ENCODE data around the gene SLC12A2.

Gene SLC12A2

DNA sequence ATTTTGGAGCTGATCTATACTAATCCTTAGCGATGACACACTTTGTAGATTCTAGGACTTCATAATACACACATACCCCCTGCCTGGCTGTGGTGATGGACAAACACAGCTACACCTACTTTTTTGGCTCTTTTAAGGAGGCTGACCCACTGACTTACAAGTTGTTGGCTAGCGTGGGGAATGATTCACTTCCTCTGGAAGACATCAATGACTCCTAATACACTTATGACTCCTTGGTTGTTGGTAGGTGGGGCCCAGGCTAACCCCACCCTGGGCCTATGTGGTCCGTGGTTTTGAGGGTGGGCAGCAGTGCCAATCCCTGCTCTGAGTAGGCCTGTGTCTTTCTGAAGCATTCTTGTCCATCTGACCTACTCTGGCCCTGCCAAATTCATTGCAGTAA is 144.4 kb downstream of the SLC12A2 start:
- no peak for DNase-seq (ENCODE audit: low read depth)

DNA sequence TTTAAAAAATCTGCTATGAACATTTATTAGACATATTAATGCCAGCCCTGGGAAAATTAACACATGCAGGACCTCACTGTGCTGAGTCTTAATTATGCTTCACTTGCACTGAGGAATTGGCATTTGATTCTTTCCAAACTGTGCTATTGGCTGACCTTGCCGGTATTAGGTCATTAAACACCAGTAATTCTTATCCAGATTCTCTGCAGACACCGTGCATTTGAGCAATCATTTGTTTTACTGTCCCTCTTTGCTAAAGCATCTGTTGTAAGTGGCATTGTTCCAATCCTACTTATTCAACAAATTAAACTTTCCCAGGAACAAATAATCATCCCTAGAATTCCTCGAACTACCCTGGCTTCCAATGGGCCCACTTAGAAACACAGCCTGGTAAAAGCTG is 145.0 kb downstream of the SLC12A2 start:
- no peak for DNase-seq (ENCODE audit: low read depth)

DNA sequence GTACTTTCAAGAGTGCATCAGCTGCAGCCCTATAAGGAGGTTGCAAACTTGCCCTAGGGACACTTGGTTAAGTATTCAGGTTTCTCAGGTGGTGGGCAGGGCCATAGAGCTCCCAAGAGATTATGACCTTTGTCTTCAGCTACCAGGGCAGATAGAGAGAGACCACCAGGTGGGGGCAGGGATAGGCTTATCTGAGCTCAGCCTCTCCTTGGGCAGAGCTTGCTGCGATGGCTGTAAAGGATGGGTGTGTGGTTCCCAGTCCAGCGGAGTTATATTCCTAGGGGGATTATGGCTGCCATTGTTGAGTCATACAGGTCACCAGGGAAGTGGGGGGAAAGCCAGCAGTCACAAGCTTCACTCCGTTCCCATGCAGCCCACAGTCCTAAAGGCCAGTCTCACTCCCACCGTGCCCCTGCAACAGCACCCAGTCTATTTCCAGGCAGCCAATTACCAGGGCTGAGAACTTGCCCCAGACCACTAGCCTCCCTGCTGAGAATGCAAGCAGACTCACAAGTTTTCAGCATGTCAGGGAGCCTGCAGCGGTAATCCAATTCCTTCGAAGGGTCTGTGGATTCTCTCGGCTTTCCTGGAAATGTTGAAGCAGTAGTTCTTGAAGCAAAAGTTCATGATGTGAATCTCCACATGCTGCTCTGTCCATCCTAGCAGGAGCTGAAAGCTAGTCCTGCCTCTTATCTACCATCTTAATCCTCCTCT is 151.5 kb downstream of the SLC12A2 start:
- no peak for DNase-seq (ENCODE audit: low read depth)

DNA sequence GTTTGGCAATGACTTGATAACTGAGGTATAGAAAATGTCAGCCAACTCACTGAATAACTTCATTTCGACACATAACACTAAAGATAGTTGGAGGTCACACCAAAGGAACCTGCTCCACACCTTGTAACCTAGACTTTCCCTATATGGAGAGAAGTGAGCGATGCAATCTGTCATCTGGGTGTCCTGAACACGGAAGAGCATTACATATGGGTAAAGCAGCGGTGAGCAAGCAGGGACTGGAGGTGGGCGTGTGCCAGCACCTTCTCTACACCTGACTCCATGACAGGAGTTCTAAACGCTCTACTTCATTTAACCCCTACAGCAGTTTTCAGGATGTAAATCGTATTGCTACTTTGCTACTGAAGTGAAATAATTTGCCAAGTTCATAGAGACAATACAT is 152.8 kb downstream of the SLC12A2 start:
- DNase-seq (ENCODE audit: low read depth) = no peak

DNA sequence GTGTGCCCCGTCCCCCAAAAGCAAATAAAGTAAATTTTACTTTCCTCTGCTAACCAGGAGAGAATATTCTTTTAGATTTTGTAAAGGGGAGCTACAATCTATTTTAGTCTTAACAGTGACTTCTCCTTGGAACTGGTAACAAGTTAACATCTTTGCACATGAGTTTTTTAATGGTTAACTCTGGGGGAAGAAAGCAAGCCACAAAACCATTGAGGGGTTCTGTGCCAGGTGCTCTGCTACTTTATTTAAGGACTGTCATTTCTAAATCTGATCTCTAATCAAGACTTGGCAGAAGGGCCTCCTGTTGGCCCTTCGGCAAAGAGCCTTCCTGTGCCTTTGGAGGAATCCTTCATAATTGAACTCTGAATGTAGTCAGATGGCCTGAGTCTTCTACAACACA is 153.4 kb downstream of the SLC12A2 start:
- no peak for DNase-seq (ENCODE audit: low read depth)

DNA sequence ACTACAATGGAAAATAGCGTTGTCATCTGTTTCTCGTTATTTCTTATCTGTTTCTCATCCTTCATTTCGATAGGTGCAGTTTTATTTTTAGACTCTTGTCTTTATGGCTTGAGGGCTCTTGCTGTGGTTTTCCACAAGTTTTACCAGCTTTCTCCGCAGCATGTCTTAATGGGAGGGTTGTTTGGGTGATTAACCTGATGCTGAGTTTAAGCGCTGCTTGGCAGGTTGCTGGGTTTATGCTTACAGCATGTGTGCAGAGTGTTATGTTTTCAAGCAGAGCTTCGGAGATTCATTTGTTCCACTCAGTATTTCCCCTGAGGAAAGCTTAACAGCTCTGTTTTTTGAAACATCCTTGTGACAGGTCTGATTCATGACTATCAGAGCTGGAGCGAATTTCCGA is 154.0 kb downstream of the SLC12A2 start:
- no peak for DNase-seq (ENCODE audit: low read depth)
